AG09319 (cell line): ENCODE results near the gene SEPTIN8.

Source experiments
- DNase-seq: peaks from one replicate; pipeline ENCODE4 v3.0.0-alpha.2; 2010; ENCODE audit warnings: low read depth; ENCODE audit errors: extremely low read depth
- TF ChIP-seq, protein P1 (sequence below): IDR thresholded peaks from 2 replicates; pipeline ENCODE4 v1.5.1; 2011; ENCODE audit warnings: low read depth, mild to moderate bottlenecking, inconsistent platforms, low read length, moderate library complexity

SEPTIN8 gene

DNA sequence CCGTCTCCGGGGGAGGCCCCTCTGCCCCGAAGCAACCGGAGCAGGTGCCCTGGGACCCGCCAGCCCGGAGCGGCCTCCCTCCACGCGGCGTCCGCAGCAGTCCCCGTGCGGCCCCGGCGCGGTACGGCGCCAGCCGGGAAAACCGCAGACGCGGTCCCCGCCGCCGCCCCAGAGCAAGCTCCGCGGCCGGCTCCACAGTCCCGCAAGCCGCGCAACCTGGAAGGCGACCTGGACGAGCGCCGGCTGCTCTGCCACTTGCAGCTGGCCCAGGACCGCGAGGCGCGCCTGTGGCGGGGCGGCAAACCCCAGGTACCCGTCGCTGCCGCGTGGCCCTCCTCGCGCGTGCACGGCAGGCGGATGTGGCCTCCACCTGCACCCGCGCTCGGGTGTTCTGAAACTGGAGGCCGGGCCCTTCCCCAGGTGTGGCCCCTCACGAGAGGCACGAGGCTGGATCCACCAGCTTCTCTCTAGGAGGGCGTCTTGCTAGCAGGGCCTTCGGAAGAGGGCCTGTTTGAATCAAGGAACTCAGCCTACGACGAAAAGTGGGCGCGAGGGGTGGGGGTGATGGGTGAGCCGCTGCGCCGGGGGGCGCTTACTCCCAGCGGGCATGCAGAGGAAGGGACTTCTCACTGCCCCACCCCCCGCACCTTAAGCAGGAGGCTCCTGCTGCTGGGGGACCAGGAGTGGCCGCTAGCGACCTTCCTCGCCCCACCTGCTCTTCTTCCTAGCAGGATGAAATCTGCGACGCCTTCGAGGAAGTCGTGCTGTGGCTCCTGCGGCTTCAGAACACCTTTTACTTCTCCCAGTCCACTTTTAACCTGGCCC, 29.2 kb downstream of the SEPTIN8 start:
- no peak for DNase-seq

DNA sequence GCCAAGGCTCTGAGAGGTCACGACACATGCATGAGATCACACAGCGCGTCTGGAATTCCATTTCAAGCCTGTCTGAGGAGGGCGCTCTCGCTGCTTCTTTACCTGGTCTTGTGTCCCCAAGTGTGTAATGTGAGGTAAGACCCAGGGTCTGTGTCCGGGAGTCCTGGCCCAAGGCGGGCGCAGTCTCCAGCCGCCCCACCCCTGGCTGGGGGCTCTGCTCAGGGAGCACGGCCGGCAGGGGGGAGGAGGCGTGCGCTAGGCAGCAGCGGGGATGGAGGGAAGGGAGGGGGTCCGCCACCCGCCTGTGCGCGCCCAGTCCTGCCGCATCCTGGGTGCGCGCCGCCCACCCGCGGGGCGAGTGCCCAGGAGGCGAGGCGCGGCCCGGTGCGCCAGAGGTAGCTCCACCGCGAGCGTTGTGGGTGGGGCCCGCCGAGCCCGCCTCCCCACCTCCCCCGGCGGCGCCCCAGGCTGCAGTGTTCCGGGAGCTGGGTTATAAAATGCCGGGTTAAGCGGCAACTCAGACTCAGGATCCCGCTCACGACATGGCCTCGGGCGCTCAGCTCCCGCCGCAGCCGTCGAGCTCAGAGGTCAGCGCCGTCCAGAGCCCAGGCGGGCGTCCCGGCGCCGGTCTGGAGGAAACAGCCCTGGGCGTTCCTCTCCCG, 30.0 kb downstream of the SEPTIN8 start, which contains the start of gene CCNI2:
TSS of gene CCNI2 (plus strand) at position 473 of the 662 bp plus-strand sequence. CDS start at position 543, 70 bp downstream.
- no peak for DNase-seq

More for the DNA sequence above, 29.2 kb downstream of the SEPTIN8 start:
- TF ChIP-seq, protein P1, sequence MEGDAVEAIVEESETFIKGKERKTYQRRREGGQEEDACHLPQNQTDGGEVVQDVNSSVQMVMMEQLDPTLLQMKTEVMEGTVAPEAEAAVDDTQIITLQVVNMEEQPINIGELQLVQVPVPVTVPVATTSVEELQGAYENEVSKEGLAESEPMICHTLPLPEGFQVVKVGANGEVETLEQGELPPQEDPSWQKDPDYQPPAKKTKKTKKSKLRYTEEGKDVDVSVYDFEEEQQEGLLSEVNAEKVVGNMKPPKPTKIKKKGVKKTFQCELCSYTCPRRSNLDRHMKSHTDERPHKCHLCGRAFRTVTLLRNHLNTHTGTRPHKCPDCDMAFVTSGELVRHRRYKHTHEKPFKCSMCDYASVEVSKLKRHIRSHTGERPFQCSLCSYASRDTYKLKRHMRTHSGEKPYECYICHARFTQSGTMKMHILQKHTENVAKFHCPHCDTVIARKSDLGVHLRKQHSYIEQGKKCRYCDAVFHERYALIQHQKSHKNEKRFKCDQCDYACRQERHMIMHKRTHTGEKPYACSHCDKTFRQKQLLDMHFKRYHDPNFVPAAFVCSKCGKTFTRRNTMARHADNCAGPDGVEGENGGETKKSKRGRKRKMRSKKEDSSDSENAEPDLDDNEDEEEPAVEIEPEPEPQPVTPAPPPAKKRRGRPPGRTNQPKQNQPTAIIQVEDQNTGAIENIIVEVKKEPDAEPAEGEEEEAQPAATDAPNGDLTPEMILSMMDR: no peak

DNA sequence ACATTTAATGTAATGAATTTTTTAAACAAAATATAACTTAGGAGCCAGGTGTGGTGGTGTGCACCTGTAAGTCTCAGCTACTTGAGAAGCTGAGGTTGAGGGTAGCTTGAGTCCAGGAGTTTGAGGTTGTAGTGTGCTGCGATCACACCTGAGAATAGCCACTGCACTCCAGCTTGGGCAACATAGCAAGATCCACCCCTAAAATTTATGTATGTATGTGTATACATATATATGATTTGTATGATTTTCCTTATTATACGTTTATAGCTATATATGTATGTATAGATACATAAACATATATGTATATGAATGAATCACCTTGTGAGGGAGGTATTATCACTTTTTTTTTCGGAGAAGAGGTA, 30.5 kb downstream of the SEPTIN8 start:
- no peak for DNase-seq
- TF ChIP-seq, protein P1: no peak

More for the DNA sequence above, 30.0 kb downstream of the SEPTIN8 start, which contains the start of gene CCNI2:
- TF ChIP-seq, protein P1: peak; percentile 12; the same call in 1 of the 2 replicates

DNA sequence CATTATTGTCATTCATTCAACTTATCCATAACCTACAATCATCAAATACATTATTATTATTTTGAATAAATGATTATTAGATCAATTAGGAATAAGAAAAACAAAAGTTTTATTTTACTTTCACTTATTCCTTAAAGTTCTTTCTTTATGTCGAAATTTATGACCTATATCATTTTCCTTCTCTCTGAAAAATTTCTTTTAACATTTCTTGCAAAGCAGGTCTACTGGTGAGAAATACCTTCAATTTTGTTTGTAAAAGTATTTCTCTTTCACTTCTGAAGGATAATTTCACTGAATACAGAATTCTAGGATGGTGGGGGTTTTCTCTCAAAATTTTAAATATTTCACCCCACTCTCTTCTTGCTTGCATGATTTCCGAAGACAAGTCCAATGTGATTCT, 32.4 kb downstream of the SEPTIN8 start:
- TF ChIP-seq, protein P1: no peak
- no peak for DNase-seq

DNA sequence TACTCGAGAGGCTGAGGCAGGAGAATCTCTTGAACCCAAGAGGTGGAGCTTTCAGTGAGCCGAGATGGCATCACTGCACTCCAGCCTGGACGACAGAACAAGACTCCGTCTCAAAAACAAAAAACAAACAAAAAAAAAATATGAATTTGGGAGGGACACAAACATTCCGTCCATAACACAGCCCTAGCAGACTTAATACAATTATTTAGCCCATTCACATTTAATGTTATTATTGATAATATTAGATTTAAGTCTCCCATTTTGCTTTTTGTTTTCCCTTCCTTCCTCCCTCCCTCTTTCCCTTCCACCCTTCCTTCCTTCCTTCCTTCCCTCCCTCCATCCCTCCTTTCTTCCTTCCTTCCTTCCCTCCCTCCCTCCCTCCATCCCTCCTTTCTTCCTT, 34.4 kb downstream of the SEPTIN8 start:
- TF ChIP-seq, protein P1: no peak
- no peak for DNase-seq

DNA sequence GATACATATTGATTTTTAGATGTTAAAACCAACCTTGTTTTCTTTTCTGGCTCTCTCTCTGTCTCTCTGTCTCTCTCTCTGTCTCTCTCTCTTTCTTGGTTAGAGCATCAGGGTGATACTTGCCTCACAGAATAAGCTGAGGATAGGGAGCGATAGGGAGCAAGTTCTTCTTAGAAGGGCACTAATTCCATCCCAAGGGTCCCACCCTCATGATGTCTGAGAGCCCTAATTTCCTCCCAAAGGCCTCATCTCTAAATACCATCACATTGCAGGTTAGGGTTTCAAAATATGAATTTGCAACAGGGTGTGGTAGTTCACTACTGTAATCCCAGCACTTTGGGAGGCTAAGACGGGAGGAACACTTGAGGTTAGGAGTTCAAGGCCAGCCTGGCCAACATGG, 34.9 kb downstream of the SEPTIN8 start:
- DNase-seq: no peak
- TF ChIP-seq, protein P1: no peak

DNA sequence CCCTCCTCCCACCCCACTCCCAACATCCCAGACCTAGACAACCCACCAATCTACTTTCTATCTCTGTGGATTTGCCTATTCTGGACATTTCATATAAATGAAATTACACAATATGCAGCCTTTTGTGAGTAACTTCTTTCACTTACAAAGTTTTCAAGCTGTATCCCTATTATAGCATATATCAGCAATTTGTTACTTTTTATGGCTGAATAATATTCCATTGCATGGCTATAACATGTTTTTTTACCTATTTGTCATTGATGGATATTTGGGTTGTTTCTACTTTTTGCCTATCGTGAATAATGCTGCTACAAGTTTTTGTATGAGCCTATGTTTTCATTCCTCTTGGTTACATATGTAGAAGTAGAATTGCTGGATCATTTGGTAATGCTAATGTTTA, 37.8 kb downstream of the SEPTIN8 start:
- TF ChIP-seq, protein P1: no peak
- DNase-seq: no peak
